Ecto neural progenitor cell (in vitro differentiated cells): ENCODE data around the gene CORO7.
"Not testable (repeated sequence)": the region's sequence is repeated elsewhere in the genome, so short reads cannot be mapped to it uniquely, and the experiment has no call there.

Source experiments
- DNase-seq: peaks from one replicate; pipeline ENCODE4 v3.0.0-alpha.2; 2018; ENCODE audit warnings: low spot score

CORO7 gene

GRCh38 chr16:4352843-4353242 is 63.6 kb downstream of the CORO7 start:
- no peak for DNase-seq

- DNase-seq = no peak
Measured at GRCh38 chr16:4351880-4352279, 64.5 kb downstream of the CORO7 start.

- peak; percentile 100 for DNase-seq
Measured at GRCh38 chr16:4350787-4351659, 65.4 kb downstream of the CORO7 start, which contains the start of gene PAM16. PAM16 (minus strand) TSS chr16:4351321; CDS start chr16:4351234, 87 bp downstream.

GRCh38 chr16:4350365-4350786 is 66.0 kb downstream of the CORO7 start:
- DNase-seq = no peak

GRCh38 chr16:4349332-4349731 is 67.1 kb downstream of the CORO7 start:
- DNase-seq = no peak

GRCh38 chr16:4347765-4348509 is 68.5 kb downstream of the CORO7 start:
- no peak for DNase-seq

GRCh38 chr16:4347010-4347409 is 69.4 kb downstream of the CORO7 start:
- no peak for DNase-seq

GRCh38 chr16:4345836-4346781 is 70.3 kb downstream of the CORO7 start:
- no peak for DNase-seq

- no peak for DNase-seq
Measured at GRCh38 chr16:4344983-4345835, 71.2 kb downstream of the CORO7 start.

GRCh38 chr16:4344300-4344982 is 72.0 kb downstream of the CORO7 start:
- not testable (repeated sequence) for DNase-seq

GRCh38 chr16:4342866-4343744 is 73.3 kb downstream of the CORO7 start:
- no peak for DNase-seq

- DNase-seq = no peak
Measured at GRCh38 chr16:4341250-4341649, 75.1 kb downstream of the CORO7 start.

- DNase-seq = no peak
Measured at GRCh38 chr16:4340443-4340842, 76.0 kb downstream of the CORO7 start.

GRCh38 chr16:4339909-4340308 is 76.5 kb downstream of the CORO7 start:
- no peak for DNase-seq

- no peak for DNase-seq
Measured at GRCh38 chr16:4339455-4339854, 76.9 kb downstream of the CORO7 start.

GRCh38 chr16:4338712-4339299 is 77.6 kb downstream of the CORO7 start:
- no peak for DNase-seq

GRCh38 chr16:4338125-4338582 is 78.2 kb downstream of the CORO7 start:
- DNase-seq = no peak

GRCh38 chr16:4337540-4338088 is 78.8 kb downstream of the CORO7 start:
- no peak for DNase-seq
